Activated CD8-positive, alpha-beta T cell treated with anti-CD3 and anti-CD28 coated beads, Interleukin-2, amount 10 ng/mL, durations not matched to agents 7 days and 5 days (primary cell): ENCODE results near the gene PGP. TPM values are rescaled to one million over a fixed set of nuclear protein-coding genes. Genes with fewer than 3 reads are reported as not detected.

Experiments used
- ATAC-seq: fragments of 150-1000 bp; cut with Tn5 transposase; one replicate; pipeline ENCODE4 v1.10.0; 2021; ENCODE audit warnings: moderate library complexity
- CTCF ChIA-PET: fragments of 350-600 bp; sonication (Branson Sonifier 250); formaldehyde crosslinking; loops from one replicate; lab custom pipeline; 2021; ENCODE audit warnings: antibody characterized with exemption; lab: Charles Lee
- POLR2A ChIA-PET: fragments of 350-600 bp; sonication (Branson Sonifier 250); formaldehyde crosslinking; loops from one replicate; lab custom pipeline; 2021; ENCODE audit warnings: antibody characterized with exemption; lab: Charles Lee
- DNase-seq: peaks from one replicate; pipeline ENCODE4 v3.0.0-alpha.2; 2020
- H3K27ac Mint-ChIP-seq: one replicate; pipeline ENCODE4 v1.8.0; 2021; ENCODE audit warnings: mild to moderate bottlenecking, mixed read lengths
- H3K27me3 Mint-ChIP-seq: one replicate; pipeline ENCODE4 v1.8.0; 2021; ENCODE audit warnings: low read depth, mixed read lengths
- H3K36me3 Mint-ChIP-seq: one replicate; pipeline ENCODE4 v1.8.0; 2021; ENCODE audit warnings: low read depth, mixed read lengths
- H3K4me1 Mint-ChIP-seq: one replicate; pipeline ENCODE4 v1.8.0; 2021; ENCODE audit warnings: low read depth, mixed read lengths
- H3K4me3 Mint-ChIP-seq: one replicate; pipeline ENCODE4 v1.8.0; 2021; ENCODE audit warnings: mild to moderate bottlenecking, mixed read lengths
- H3K9me3 Mint-ChIP-seq: one replicate; pipeline ENCODE4 v1.8.0; 2022; ENCODE audit warnings: mixed read lengths; ENCODE audit not compliant: insufficient read depth
- total RNA-seq, 2 experiments: library from RNA; stranded (reverse); gene quantifications; one replicate each; pipeline ENCODE4 v1.2.3, GENCODE V29; 2021

PGP gene
- total RNA-seq, 2 experiments from 2014 or later = 28.5 to 29.0 TPM

DNA sequence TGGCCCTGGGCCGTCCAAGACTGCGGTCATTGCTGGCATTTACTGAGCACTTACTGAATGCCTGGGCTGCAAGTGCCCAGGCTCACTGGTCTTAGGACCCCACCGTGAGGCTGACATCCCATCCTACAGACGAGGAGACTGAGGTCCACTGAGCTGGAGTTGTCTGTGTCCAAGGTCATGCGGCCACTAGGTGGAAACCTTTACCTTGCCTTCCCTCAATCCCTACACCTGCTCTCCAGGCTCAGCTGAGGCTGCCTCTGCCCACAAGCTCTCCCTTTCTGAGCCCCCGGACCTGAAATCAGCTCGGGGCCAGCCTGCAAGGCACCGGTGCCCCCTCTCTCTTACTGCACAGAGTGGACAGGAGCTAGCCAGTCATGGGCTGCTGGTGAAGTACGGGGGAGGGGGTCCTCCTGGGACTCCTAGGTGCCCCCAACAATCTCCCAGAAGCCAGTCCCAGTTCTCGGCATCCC lies 19.8 kb downstream of the PGP start:
- Mint-ChIP-seq H3K9me3 (no peaks in the 10 kb centered on the region), H3K27ac (no peak overlapping the region), H3K36me3 (no peaks in the 10 kb centered on the region), H3K27me3 (peaks cover 40% of the 10 kb centered on the region), H3K4me3 (no peak overlapping the region), H3K4me1 (peaks cover 3% of the 10 kb centered on the region)
- DNase-seq (peak; percentile 67), ATAC-seq (peak; percentile 70)
- CTCF ChIA-PET = interaction anchor here (0.7 to 2.7 kb wide), 12 partner anchors 9 to 306 kb away, joined by 3 to 20 read pairs (median 4); partner anchors contain the start of genes CCNF, ECI1, PGP and TRAF7
- POLR2A ChIA-PET = interaction anchor here (0.6 to 1.0 kb wide), 5 partner anchors 40 to 510 kb away, joined by 3 to 5 read pairs (median 3); partner anchors contain the start of genes ECI1 and TRAF7

- H3K4me3 Mint-ChIP-seq = no peak overlapping the region
- ChIA-PET CTCF (interaction anchor here (0.7 to 2.7 kb wide), 11 partner anchors 9 to 306 kb away, joined by 3 to 20 read pairs (median 4); partner anchors contain the start of genes CCNF, ECI1, PGP and TRAF7), POLR2A (interaction anchor here (0.6 to 1.0 kb wide), 3 partner anchors 39 to 510 kb away, joined by 3 to 5 read pairs (median 4); partner anchors contain the start of genes ECI1 and TRAF7)
- ATAC-seq = peak; percentile 7
- H3K27ac Mint-ChIP-seq = no peak overlapping the region
- no peaks in the 10 kb centered on the region for H3K9me3 Mint-ChIP-seq
- peak; percentile 56 for DNase-seq
- peaks cover 40% of the 10 kb centered on the region for H3K27me3 Mint-ChIP-seq
- no peaks in the 10 kb centered on the region for H3K36me3 Mint-ChIP-seq
- peaks cover 3% of the 10 kb centered on the region for H3K4me1 Mint-ChIP-seq
Observed at GRCh38 chr16:2194166-2194834, 20.3 kb downstream of the PGP start.

- no peak for DNase-seq
- no peaks in the 10 kb centered on the region for H3K9me3 Mint-ChIP-seq
- no peak overlapping the region for H3K4me3 Mint-ChIP-seq
- H3K27ac Mint-ChIP-seq = no peak overlapping the region
- ATAC-seq = no peak
- POLR2A ChIA-PET = no interaction called here
- CTCF ChIA-PET = no interaction called here
- H3K4me1 Mint-ChIP-seq = peaks cover 3% of the 10 kb centered on the region
- H3K27me3 Mint-ChIP-seq = peaks cover 17% of the 10 kb centered on the region
- no peaks in the 10 kb centered on the region for H3K36me3 Mint-ChIP-seq
Observed at GRCh38 chr16:2191446-2191706, 23.3 kb downstream of the PGP start.

- POLR2A ChIA-PET = no interaction called here
- Mint-ChIP-seq H3K4me1 (peaks cover 3% of the 10 kb centered on the region), H3K27ac (no peak overlapping the region), H3K27me3 (peaks cover 17% of the 10 kb centered on the region), H3K9me3 (no peaks in the 10 kb centered on the region), H3K4me3 (no peak overlapping the region), H3K36me3 (no peaks in the 10 kb centered on the region)
- ATAC-seq = no peak
- CTCF ChIA-PET = no interaction called here
- DNase-seq = no peak
Observed at GRCh38 chr16:2190659-2191445, 23.8 kb downstream of the PGP start.

DNA sequence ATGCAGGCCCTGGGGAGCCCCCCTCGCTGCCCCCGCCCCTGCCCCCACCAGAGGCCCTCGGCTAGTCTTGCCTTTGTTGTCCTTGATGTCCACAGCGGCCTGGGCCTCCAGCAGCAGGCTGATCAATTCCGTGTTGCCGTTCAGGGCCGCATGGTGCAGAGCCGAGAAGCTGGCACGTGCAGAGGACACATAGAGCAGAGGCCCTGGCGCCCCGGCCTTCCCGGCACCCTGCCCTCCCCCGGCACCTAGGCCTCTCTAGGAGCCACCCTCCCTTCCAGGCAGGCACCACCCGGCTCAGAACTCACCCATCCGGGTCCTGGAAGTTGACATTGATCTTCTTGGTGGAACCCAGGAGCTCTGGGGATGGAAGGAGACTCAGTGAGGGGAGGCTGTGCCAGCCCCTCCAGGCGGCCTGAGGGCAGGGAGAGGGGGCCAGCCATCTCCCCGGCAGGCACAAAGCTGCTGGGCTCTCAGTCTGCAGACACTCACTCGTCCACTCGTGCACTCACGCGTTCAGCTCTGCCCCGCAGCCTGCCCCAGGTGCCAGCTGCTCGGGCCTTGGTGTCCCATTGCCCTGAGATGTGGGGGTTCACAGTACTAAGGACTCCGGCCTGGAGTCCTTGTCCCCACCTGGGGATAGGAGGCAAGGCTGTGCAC lies 24.5 kb downstream of the PGP start:
- Mint-ChIP-seq H3K4me3 (no peak overlapping the region), H3K36me3 (no peaks in the 10 kb centered on the region), H3K4me1 (peaks cover 3% of the 10 kb centered on the region), H3K27ac (no peak overlapping the region), H3K9me3 (no peaks in the 10 kb centered on the region), H3K27me3 (peaks cover 11% of the 10 kb centered on the region)
- ATAC-seq (no peak), DNase-seq (no peak)
- CTCF ChIA-PET = no interaction called here
- POLR2A ChIA-PET = no interaction called here

DNA sequence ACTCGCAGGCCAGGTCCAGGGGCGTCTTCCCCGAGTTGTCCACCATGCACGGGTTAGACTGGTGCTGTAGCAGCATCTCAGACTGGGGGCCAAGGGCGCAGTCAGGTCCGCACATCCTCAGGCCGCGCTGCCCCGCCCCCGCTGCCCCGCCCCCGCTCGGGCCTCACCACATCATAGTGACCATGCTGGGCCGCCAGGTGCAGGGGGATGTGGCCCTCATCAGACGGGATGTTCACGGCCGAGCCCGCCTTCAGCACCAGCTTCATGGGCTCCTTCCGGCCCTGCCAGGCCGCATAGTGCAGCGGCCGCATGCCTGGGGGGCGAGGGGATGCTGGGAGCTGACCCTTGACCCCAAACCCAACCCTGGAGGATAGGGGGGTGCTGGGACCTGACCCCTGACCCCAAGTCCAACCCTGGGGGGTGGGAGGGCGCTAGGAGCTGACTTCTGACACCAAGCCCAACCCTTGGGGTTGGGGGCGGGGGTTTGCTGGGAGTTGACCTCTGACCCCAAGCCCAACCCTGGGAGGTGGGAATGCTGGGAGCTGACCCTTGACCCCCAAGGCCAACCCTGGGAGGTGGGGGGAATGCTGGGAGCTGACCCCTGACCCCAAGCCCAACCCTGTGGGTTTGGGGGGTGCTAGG lies 25.3 kb downstream of the PGP start:
- ChIA-PET POLR2A (interaction anchor here (0.8 to 1.2 kb wide), 2 partner anchors 16 to 34 kb away, joined by 3 read pairs; partner anchors contain the start of gene TRAF7), CTCF (no interaction called here)
- Mint-ChIP-seq H3K36me3 (no peaks in the 10 kb centered on the region), H3K9me3 (no peaks in the 10 kb centered on the region), H3K4me3 (no peak overlapping the region), H3K27me3 (peaks cover 4% of the 10 kb centered on the region), H3K27ac (no peak overlapping the region), H3K4me1 (no peaks in the 10 kb centered on the region)
- no peak for ATAC-seq
- no peak for DNase-seq

GRCh38 chr16:2188395-2188794 lies 26.2 kb downstream of the PGP start:
- ChIA-PET CTCF (interaction anchor here (0.7 kb wide), 1 partner anchor 225 kb away, joined by 3 read pairs; no protein-coding TSS in a partner anchor), POLR2A (interaction anchor here (0.8 to 1.2 kb wide), 2 partner anchors 17 to 33 kb away, joined by 3 read pairs; partner anchors contain the start of gene TRAF7)
- no peak overlapping the region for H3K27ac Mint-ChIP-seq
- H3K36me3 Mint-ChIP-seq = no peaks in the 10 kb centered on the region
- H3K4me3 Mint-ChIP-seq = no peak overlapping the region
- ATAC-seq (no peak), DNase-seq (no peak)
- no peaks in the 10 kb centered on the region for H3K4me1 Mint-ChIP-seq
- no peaks in the 10 kb centered on the region for H3K27me3 Mint-ChIP-seq
- H3K9me3 Mint-ChIP-seq = no peaks in the 10 kb centered on the region

GRCh38 chr16:2187212-2187611 lies 27.4 kb downstream of the PGP start:
- no peaks in the 10 kb centered on the region for H3K4me1 Mint-ChIP-seq
- ChIA-PET POLR2A (no interaction called here), CTCF (no interaction called here)
- no peaks in the 10 kb centered on the region for H3K36me3 Mint-ChIP-seq
- H3K27me3 Mint-ChIP-seq = no peaks in the 10 kb centered on the region
- H3K4me3 Mint-ChIP-seq = no peak overlapping the region
- no peak for DNase-seq
- no peak overlapping the region for H3K27ac Mint-ChIP-seq
- no peaks in the 10 kb centered on the region for H3K9me3 Mint-ChIP-seq
- ATAC-seq = no peak

GRCh38 chr16:2186505-2186904 lies 28.1 kb downstream of the PGP start:
- DNase-seq (no peak), ATAC-seq (no peak)
- CTCF ChIA-PET = no interaction called here
- no peaks in the 10 kb centered on the region for H3K36me3 Mint-ChIP-seq
- H3K4me3 Mint-ChIP-seq = no peak overlapping the region
- no peaks in the 10 kb centered on the region for H3K4me1 Mint-ChIP-seq
- peak overlapping the region; percentile 64 for H3K27ac Mint-ChIP-seq
- no peaks in the 10 kb centered on the region for H3K9me3 Mint-ChIP-seq
- no peaks in the 10 kb centered on the region for H3K27me3 Mint-ChIP-seq
- POLR2A ChIA-PET = no interaction called here

DNA sequence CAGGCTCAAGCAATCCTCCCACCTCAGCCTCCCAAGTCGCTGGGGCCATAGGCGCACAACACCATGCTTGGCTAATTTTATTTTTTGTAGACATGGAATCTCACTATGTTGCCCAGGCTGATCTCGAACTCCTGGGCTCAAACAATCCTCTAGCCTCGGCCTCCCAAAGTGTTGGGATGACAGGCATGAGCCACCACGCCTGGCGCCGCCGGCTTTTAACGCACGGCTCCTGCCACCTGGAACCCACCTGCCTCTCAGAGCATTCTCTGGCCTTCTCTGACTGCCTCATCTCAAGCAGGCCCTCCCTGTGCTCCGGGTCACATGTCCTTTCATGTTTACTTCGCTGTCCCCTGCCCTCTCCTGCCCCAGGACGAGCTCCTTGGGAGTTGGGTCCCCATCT lies 28.6 kb downstream of the PGP start:
- CTCF ChIA-PET = no interaction called here
- Mint-ChIP-seq H3K27ac (peak overlapping the region; percentile 64), H3K36me3 (no peaks in the 10 kb centered on the region), H3K4me3 (no peak overlapping the region), H3K4me1 (no peaks in the 10 kb centered on the region), H3K9me3 (no peaks in the 10 kb centered on the region), H3K27me3 (no peaks in the 10 kb centered on the region)
- POLR2A ChIA-PET = no interaction called here
- no peak for ATAC-seq
- DNase-seq = no peak

DNA sequence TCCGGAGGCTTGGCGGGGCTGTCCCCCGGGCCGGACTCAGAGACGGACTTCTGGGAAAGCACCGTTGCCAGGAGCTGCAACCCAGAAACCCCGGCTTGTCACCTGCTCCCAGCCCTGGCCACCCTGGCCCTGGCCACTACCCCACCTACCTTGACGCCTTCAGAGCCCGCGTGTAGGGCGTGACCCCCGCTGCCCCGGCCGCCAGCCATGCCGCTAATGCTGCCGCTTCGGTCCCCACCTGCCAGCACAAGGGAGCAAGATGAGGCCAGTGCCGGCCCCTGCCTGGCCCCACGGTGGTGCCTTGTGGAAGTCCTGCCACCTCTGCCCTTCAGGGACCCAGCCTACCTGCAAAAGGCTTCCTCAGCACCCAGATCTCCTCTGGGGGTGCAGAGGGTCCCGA lies 29.7 kb downstream of the PGP start:
- H3K4me3 Mint-ChIP-seq = no peak overlapping the region

More for the DNA sequence above, 29.7 kb downstream of the PGP start:
- ChIA-PET CTCF (no interaction called here), POLR2A (no interaction called here)
- Mint-ChIP-seq H3K27me3 (no peaks in the 10 kb centered on the region), H3K27ac (no peak overlapping the region), H3K9me3 (no peaks in the 10 kb centered on the region), H3K36me3 (no peaks in the 10 kb centered on the region), H3K4me1 (no peaks in the 10 kb centered on the region)
- ATAC-seq = no peak
- DNase-seq = no peak
